HS-27A (cell line): ENCODE results near the gene ATP5F1D.
A peak's percentile ranks its signal among the peaks of the same experiment; 100 is the strongest.

Experiments
- DNase-seq: peaks from one replicate; pipeline ENCODE4 v3.0.0-alpha.2; 2012; ENCODE audit warnings: low read depth, missing footprints

The ATP5F1D gene

GRCh38 chr19:1270854-1271527 lies 29.4 kb downstream of the ATP5F1D start:
- no peak for DNase-seq

GRCh38 chr19:1271528-1272422 lies 30.2 kb downstream of the ATP5F1D start:
- no peak for DNase-seq

- no peak for DNase-seq
These were observed 31.1 kb downstream of the ATP5F1D start for GRCh38 chr19:1272423-1273262.

- no peak for DNase-seq
These were observed 31.9 kb downstream of the ATP5F1D start for GRCh38 chr19:1273263-1274041.

GRCh38 chr19:1274081-1274851 lies 32.7 kb downstream of the ATP5F1D start:
- no peak for DNase-seq

GRCh38 chr19:1274852-1275259 lies 33.3 kb downstream of the ATP5F1D start:
- DNase-seq = no peak

GRCh38 chr19:1275260-1275975 lies 33.9 kb downstream of the ATP5F1D start, which contains the start of gene FAM174C:
FAM174C (plus strand) TSS chr19:1275530; CDS start chr19:1275550, 20 bp downstream.
- peak; percentile 84 for DNase-seq

GRCh38 chr19:1275976-1276627 lies 34.6 kb downstream of the ATP5F1D start:
- no peak for DNase-seq

GRCh38 chr19:1276628-1277022 lies 35.1 kb downstream of the ATP5F1D start:
- DNase-seq = no peak

GRCh38 chr19:1277061-1277460 lies 35.5 kb downstream of the ATP5F1D start:
- no peak for DNase-seq

- no peak for DNase-seq
These were observed 36.5 kb downstream of the ATP5F1D start for GRCh38 chr19:1278074-1278473.

- DNase-seq = no peak
These were observed 37.4 kb downstream of the ATP5F1D start for GRCh38 chr19:1278713-1279660.

- peak; percentile 47 for DNase-seq
These were observed 38.3 kb downstream of the ATP5F1D start for GRCh38 chr19:1279782-1280341.

GRCh38 chr19:1280636-1281568 lies 39.4 kb downstream of the ATP5F1D start:
- DNase-seq = no peak

GRCh38 chr19:1281569-1282287 lies 40.2 kb downstream of the ATP5F1D start:
- DNase-seq = no peak

GRCh38 chr19:1282588-1283206 lies 41.1 kb downstream of the ATP5F1D start:
- DNase-seq = no peak
